Kidney glomerular epithelial cell (primary cell): ENCODE data around the gene ADGRV1.
"Not testable (repeated sequence)": the region's sequence is repeated elsewhere in the genome, so short reads cannot be mapped to it uniquely, and the experiment has no call there.

ENCODE experiments used
- DNase-seq: peaks from one replicate; lab custom pipeline; 2025; lab: John Stamatoyannopoulos, UW

Gene ADGRV1

DNA sequence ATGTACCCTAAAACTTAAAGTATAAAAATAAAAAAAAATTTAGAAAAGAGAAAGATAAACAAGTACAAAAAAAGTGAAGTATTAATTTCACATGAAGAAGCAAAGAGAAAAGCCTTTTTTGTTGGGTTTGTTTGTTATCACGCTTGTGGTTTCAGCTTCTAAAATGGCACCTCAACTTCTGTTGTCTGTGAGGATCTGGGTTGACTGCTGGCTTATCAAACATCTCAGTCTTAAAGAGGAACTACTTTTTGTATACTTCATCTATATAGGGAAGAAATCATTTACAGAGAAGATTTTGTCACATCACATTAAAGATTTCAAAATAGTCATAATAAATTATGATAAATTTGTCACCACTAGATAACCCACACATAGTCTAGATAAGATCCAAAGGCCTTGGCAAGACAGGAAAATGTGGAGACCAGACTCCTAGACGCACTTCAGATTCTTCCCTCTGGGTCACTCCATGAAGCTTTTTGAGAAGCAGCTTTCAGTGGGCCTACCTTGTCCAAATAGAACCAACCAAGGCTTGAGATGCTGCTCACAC is 8.8 kb upstream of the ADGRV1 start:
- DNase-seq, result no peak

- DNase-seq, result no peak
Observed at GRCh38 chr5:90550963-90551362, 7.6 kb upstream of the ADGRV1 start.

DNA sequence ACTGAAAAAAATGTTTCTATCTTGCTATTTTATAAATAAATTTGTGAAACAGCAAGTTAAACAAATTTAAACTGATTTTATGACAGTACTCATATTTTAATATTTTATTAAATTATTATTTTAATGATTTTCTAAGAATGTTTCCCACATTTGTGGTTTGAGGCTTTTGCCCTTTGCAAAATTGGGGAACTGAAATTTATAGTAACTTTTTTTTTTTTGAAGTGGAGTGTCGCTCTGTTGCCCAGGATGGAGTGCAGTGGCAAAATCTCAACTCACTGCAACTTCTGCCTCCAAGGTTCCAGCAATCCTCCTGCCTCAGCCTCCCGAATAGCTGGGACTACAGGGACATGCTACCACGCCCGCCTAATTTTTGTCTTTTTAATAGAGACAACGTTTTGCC is 7.2 kb upstream of the ADGRV1 start:
- no peak for DNase-seq

DNA sequence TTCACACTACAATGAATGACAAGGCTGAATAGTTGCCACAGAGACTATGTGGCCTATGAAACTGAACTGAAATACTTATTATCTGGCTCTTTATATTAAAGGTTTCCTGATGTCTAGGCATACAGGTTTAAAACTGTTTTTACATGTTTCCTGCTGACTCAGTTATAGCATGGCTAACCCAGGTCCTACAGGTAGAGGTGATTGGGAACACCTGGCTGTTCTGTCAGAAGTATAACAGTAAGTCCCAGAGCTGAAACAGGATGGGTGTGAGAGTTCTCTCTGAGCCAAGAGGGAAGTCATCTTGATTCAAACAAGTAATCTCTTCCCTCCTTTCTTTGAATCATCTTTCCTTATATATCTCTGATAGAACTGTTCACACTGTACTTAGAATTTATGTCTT is 4.9 kb upstream of the ADGRV1 start:
- no peak for DNase-seq

GRCh38 chr5:90554358-90555006 is 4.1 kb upstream of the ADGRV1 start:
- DNase-seq, result no peak

GRCh38 chr5:90555666-90556065 is 2.9 kb upstream of the ADGRV1 start:
- no peak for DNase-seq

- no peak for DNase-seq
Observed at GRCh38 chr5:90557391-90557790, 1.2 kb upstream of the ADGRV1 start.

DNA sequence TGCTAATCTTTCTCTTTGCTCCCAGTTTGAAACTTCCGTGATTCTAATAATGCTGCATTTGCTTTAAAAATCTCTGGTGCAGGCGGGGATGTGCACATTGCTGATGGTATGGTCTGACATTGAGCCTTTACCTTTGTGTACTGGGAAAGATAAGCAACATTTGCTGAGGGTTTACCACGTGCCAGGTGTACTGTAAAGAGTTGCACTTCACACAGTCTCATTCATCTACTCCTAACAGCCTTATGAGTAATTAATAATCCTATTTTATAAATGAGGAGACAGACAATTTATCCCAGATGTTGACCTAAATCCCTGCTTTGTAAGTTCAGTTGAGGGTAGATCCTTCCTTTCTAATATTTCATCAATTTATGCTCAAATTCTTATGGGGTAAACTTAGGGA is 726 bp upstream of the ADGRV1 start:
- DNase-seq, result no peak

GRCh38 chr5:90560771-90561170 is 2.2 kb downstream of the ADGRV1 start:
- DNase-seq, result no peak

- DNase-seq, result no peak
Observed at GRCh38 chr5:90561766-90562165, 3.2 kb downstream of the ADGRV1 start.

GRCh38 chr5:90562341-90562740 is 3.7 kb downstream of the ADGRV1 start:
- DNase-seq, result no peak

GRCh38 chr5:90563108-90563507 is 4.5 kb downstream of the ADGRV1 start:
- DNase-seq, result no peak

GRCh38 chr5:90565491-90565890 is 6.9 kb downstream of the ADGRV1 start:
- no peak for DNase-seq

GRCh38 chr5:90569084-90569483 is 10.5 kb downstream of the ADGRV1 start:
- no peak for DNase-seq

DNA sequence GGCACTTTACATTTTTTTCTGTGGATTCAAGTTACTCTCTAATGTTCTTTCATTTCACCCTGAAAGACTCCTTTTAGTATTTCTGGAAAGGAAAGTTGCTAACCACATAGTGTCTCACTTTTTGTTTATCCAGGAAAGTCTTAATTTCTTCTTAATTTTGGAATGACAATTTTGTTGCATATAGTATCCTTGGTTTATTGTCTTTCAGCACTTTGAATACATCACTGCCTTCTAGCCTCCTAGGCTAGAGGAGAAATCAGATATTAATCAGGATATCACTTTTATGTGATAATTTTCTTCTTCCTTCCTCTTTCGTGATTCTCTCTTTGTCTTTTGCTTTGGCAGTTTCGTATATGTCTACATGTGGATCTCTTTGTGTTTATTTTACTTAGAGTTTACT is 11.4 kb downstream of the ADGRV1 start:
- DNase-seq, result no peak

DNA sequence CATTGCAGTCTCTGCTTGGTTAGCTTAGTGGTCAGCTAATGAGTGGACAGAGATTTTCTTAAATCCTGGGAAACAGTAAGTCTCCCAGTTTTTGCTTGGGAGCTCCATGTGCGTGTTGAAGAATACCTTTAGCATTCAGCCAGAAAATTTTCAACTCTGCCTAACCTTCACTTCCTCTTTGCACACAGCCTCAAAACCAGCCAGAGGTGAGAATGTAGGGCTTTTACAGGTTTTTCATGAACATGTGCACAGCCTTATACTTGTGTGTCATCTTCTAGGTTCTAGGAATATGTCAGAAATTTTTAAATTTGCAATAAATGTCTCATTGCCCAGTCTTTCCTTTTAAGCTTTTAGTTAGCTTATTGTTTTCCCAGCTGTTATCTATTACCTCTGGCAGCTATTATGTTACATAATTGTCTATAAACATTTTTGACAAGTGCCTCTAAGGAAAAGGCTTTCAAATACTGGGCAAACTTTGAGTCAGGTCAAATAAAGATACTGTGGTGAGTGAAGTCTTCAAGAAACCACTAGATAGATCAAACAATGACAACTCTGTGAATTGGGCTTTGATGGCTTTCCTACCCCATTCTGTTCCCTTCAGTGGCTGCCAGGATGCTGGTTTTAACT is 12.7 kb downstream of the ADGRV1 start:
- no peak for DNase-seq

- no peak for DNase-seq
Observed at GRCh38 chr5:90575712-90576111, 17.1 kb downstream of the ADGRV1 start.

GRCh38 chr5:90576566-90576965 is 18.0 kb downstream of the ADGRV1 start:
- not testable (repeated sequence) for DNase-seq

DNA sequence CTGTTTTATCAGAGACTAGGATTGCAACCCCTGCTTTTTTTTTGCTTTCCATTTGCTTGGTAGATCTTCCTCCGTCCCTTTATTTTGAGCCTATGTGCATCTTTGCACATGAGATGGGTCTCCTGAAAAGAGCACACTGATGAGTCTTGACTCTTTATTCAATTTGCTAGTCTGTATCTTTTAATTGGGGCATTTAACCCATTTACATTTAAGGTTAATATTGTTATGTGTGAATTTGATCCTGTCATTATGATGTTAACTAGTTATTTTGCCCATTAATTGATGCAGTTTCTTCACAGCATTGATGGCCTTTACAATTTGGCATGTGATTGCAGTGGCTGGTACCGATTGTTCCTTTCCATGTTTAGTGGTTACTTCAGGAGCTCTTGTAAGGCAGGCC is 21.3 kb downstream of the ADGRV1 start:
- not testable (repeated sequence) for DNase-seq

GRCh38 chr5:90581956-90582355 is 23.4 kb downstream of the ADGRV1 start:
- DNase-seq, result no peak

DNA sequence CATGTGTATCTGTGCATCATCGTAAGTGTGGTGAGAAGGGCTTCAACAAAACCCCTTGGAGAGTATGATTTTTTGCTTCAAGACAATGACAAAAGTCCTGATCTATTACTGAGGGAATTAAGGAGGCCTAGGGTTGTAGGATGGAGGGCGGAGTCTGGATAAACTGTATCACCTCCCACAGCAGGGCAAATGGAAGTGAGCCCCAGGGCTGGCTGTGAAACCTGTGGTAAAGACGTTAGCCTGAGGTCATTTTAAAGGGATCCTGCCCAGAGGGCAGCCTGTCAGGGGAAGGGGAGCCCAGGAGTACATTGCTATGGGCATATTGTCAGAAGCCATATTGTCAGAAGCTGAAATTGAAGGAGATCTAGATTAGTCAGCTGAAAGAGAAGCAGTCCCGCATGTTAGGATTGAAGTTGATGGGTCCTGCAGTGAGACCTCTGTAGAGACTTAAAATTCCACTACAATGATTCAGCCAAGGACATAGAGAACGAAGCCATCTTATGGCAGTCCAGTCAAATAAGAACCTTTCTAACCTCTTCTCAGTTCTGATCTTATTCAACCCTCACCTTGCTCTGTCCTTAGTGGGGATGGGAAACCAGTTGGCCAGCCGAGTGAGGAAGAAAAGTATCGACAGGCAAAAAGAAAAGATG is 26.9 kb downstream of the ADGRV1 start:
- no peak for DNase-seq

- no peak for DNase-seq
Observed at GRCh38 chr5:90586469-90586868, 27.9 kb downstream of the ADGRV1 start.

DNA sequence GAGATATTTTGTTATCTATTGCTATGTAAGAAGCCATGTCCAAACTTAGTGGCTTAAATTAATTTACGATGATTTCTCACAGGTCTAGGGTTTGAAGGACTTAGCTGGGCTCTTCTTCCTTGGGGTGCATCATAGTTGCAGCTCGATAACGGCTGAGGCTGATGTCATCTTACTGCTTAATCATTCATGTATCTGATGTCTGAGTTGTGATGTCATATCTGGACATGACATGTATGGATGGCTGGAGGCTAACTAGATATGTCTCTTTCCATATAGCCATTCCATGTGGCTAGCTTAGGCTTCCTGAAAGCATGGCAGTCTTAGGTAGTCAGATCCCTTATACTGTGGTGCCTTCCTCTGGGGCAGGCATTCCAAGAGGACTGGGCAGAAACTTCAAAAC is 31.6 kb downstream of the ADGRV1 start:
- DNase-seq, result no peak
